HG03196 (cell line): ENCODE measurements around the gene TUBB1.
A peak's percentile ranks its signal among the peaks of the same experiment; 100 is the strongest.
"Not testable (repeated sequence)": the region's sequence is repeated elsewhere in the genome, so short reads cannot be mapped to it uniquely, and the experiment has no call there.

Source experiments
- ATAC-seq: cut with Tn5 transposase; IDR thresholded peaks from one replicate; pipeline ENCODE4 v1.9.1; 2021; ENCODE audit not compliant: unreplicated experiment

The TUBB1 gene

DNA sequence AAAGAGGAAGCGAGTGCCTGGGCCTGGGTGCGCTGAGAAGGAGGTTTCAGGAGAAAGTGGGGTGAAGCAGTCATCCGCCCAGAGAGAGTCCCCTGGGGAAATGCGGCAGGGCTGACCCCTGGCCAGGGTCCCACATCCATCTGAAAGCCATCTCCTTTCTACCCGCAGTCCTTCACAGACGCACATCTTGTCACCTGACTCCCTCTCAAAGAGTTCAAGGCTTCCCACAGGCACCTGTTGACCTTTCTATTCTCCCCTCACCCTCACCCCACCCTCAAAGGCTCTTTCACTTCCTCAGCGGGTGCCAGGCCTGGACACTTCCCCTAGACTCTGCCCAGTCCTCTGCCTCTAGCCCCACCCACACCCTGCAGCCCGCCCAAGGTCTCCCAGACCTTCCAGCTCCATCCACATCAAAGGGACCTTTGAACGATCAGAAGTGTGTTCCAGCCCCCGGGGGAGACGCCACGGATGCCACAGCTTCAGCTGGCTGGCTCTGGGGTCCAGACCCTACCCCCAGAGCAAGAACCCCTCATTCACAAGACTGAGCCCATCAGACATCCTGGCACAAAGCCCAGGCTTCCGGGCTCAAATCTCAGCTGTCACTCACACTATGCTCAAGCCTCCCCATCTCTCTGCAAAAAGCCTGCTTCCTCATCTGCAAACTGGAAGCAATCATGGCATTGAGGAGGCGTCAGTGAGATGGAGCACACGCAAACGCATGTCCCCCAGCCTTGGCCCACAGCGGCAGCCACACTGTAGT is 14.3 kb upstream of the TUBB1 start:
- peak; percentile 61 for ATAC-seq

GRCh38 chr20:59005523-59006166 is 13.6 kb upstream of the TUBB1 start:
- ATAC-seq: no peak

- no peak for ATAC-seq
Observed at GRCh38 chr20:59006167-59006863, 12.9 kb upstream of the TUBB1 start.

GRCh38 chr20:59006864-59007664 is 12.2 kb upstream of the TUBB1 start, which contains the start of gene CTSZ:
CTSZ (minus strand) TSS chr20:59007254; CDS start chr20:59007128, 126 bp downstream.
- ATAC-seq: no peak

- peak; percentile 29 for ATAC-seq
Observed at GRCh38 chr20:59007665-59008511, 11.3 kb upstream of the TUBB1 start.

DNA sequence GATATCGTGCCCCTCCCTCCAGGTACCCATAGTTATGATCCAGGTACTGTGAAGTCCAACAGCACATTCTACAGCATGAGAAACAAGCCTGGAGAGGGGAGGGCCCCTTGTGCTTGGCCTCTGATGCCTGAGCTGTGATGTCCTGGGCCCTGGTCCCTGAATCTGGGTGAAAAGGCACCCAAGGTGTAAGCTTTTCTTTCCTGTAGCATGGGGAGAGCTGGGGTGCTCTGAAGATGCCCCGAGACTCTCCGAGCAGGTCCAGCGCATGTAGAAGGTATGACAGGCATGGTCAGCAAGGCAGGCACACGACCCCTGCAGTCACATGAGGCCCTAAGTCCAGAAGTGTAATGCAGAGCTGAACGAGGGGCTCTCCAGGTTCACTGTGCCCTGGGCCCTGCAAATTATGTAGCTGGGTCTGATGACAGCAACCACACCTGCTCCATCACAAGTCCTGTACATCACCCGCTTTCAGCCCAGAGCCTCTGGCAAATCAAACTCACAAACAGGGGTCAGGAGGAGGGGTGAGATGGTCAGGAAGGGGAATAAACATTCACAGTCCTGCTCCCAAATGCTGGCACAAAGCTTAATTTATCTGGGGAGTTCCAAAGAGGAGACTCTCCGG is 10.4 kb upstream of the TUBB1 start:
- ATAC-seq: no peak

DNA sequence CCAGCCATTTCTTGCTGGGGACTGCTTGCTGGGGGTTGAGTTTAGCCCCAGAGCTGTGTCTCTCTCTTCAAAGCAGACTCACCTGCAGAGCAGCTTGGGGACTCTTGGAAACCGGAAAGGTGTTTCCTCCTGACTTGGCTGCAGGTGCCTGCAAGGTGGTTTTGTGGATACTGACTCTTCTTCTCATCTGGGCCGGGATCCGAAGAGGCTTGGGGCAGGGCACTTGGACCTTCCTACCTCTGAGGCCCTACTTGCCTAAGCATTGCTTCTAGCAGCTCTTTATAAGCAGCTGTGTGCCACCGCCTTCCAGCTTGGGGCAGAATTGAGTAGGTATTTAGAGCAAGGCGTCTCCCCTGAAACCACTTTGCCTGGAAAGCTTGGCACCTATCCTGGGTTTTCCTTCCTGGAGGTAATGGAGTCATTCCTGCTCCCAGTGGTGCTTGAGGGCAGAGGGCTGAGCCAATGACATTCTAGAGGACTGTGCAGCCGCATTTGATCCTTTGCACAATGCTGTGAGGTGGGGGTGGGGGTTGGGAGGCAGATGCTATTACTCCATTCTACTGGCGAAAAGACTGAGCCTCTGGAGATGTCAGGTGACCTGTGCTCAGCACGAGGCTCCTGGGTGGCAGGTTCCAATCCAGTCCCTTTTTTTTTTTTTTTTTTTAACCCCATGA is 8.8 kb upstream of the TUBB1 start:
- ATAC-seq: no peak

DNA sequence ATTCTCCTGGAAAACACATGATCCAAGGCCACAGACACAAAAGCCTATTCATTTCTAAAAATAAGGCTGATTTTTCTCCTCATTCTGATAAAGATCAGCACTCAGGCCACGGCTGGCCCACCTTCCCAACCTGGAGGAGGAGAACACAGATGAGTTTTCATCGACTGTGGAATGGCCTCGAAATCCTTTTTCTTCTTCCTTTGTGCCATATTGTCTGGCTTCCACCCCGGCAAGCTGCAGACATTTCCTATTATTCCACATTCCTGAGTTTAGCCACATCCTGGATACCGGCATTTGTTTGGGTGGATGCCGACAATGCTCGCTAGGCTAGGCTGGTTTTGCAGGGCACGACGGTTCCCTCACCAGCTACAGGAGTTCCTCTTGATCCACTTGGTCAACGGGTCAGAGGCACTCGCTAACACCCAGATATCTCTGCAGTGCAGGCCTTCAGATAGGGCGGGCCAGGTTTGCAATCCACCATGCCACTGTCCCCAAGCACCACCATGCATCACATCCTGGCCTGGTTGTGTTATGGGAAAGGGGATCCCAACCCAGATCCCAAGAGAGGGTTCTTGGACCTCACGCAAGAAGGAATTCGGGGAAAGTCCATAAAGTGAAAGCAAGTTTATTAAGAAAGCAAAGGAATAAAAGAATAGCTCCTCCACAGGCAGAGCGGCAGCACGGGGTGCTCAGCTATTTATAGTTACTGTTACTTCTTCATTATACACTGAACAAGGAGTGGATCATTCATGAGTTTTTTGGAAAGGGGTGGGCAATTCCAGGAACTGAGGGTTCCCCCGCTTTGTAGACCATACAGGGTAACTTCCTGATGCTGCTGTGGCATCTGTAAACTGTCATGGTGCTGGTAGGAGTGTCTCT is 8.0 kb upstream of the TUBB1 start:
- ATAC-seq: no peak

- ATAC-seq: not testable (repeated sequence)
Observed at GRCh38 chr20:59011874-59012157, 7.4 kb upstream of the TUBB1 start.

- ATAC-seq: no peak
Observed at GRCh38 chr20:59013031-59013951, 5.9 kb upstream of the TUBB1 start.

GRCh38 chr20:59013959-59014608 is 5.1 kb upstream of the TUBB1 start:
- no peak for ATAC-seq

GRCh38 chr20:59014680-59015389 is 4.4 kb upstream of the TUBB1 start:
- ATAC-seq: no peak

GRCh38 chr20:59015411-59015810 is 3.8 kb upstream of the TUBB1 start:
- ATAC-seq: no peak

DNA sequence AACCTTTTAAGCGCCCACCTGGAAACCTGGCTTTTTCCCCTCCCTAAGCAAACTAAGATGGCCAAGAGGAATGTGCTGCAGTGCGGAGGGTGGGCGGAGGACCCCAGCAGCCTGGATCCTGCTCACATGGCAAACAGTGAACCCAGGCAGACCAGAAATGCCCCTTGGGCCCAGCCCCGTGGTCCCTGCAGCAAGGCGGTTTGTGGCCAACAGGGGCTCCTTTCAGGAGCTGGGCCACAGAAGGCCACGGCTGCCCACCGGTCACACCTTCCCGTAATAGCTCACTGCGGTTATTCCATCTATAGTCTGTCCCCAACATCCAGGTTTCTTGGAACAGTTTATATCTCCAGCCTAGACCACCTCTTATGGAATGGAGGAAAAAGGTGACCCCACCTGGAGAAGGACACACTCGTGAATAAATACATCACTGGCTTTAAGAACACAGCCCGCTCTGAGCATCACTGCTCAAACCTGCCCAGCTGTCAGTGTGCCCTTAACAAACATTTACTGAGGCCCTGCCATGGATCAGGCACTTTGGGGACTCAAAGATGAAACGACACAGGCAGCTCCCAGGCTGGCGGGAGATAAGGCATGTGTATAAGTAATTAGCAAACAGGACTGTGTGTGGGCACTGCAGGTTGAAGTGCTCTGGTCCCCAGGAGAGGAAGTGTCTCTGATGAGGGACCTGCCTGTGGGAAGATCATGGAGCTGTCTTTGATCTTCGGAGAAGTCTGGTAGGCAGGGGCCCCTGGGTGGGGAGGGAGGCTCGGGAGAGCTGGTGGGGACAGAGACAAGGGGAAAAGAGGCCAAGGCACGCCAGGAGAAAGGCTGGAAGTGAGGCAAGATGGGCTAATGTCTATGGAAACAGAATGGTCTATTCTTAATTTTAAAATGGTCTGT is 3.2 kb upstream of the TUBB1 start:
- ATAC-seq: no peak

DNA sequence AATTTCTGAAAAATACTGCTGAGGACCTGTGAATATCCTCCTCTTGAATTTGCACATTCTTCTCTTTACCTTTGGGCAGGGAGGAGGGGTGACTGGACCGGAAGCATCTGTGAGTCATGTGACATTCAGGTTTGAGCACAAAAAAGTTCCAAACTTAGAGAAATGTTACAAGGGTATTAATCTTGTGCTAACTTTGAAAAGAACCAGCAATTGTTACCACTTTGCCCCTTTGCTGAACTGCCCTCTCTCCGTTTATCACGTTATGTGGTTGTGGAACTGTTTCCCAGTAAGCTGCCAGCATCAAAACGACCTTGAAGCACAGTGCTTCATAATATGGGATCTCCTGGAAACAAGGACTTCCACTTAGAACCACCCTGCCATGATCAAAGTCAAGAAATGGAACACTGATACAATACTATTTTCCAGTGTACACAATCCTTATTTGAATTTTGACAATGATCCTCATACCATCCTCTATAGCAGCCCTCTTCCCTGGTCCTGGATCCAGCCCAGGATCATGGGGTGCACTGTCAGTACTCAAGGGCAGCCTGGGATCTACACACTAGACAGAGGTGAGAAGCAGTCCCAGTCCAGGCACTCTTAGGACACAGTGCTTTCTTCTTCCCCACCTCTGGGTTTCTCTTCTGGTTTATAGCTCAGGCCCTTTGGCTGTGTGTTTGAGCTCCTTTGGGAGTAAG is 2.3 kb upstream of the TUBB1 start:
- no peak for ATAC-seq
